ENCODE results near the gene LSR.

- TF ChIP-seq CTCF (IDR thresholded peaks at IDR 0.05) (no peak), POLR2A (IDR thresholded peaks at IDR 0.05) (no peak)
Measured at GRCh38 chr19:35288331-35288730, 39.5 kb downstream of the LSR start.

Data from body of pancreas (tissue), 4 donors.